IMR-90 (cell line): ENCODE data around the gene ARHGEF10L.
A peak's percentile ranks its signal among the peaks of the same experiment; 100 is the strongest.

Experiments used
- BHLHE40 ChIP-seq: fragments of 150-350 bp; IDR thresholded peaks from 2 replicates; pipeline ENCODE4 v1.6.1; 2016; ENCODE audit warnings: mild to moderate bottlenecking, low read depth, low read length
- CEBPB ChIP-seq: IDR thresholded peaks from 2 replicates; pipeline ENCODE4 v1.6.1; 2012; ENCODE audit warnings: low read depth, low read length, improper control_type of control experiment
- TF ChIP-seq, protein P1 (sequence below): conservative IDR thresholded peaks from 2 replicates; pipeline ENCODE4 v1.5.1; 2012; ENCODE audit warnings: mild to moderate bottlenecking, low read depth, low read length, improper control_type of control experiment

DNA sequence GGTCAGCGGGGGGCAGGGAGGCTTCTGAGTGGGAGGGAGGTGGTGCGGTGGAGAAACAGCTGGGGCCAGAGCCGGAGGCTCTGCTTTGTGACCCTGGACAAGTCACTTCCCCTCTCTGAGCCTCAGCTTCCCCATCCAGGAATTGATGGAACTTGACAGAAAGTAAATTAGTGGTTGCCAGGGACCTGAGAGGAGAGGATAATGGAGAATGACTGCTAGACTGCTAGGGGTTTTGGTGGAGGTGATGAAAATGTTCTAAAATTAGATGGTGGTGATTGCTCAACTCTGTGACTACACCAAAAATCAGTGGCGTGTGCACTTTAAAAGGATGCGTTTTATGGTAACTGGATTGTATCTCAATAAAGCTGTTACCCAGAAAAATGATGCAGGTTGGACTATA, 100.9 kb downstream of the ARHGEF10L start:
- TF ChIP-seq, protein P1, sequence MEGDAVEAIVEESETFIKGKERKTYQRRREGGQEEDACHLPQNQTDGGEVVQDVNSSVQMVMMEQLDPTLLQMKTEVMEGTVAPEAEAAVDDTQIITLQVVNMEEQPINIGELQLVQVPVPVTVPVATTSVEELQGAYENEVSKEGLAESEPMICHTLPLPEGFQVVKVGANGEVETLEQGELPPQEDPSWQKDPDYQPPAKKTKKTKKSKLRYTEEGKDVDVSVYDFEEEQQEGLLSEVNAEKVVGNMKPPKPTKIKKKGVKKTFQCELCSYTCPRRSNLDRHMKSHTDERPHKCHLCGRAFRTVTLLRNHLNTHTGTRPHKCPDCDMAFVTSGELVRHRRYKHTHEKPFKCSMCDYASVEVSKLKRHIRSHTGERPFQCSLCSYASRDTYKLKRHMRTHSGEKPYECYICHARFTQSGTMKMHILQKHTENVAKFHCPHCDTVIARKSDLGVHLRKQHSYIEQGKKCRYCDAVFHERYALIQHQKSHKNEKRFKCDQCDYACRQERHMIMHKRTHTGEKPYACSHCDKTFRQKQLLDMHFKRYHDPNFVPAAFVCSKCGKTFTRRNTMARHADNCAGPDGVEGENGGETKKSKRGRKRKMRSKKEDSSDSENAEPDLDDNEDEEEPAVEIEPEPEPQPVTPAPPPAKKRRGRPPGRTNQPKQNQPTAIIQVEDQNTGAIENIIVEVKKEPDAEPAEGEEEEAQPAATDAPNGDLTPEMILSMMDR, result no peak
- 0 out of 2 replicates have a peak, but pooled peaks have one; percentile 24 for TF ChIP-seq CEBPB
- no peak for TF ChIP-seq BHLHE40
